Activated CD4-positive, CD25-positive, alpha-beta regulatory T cell (primary cell): ENCODE measurements around the gene MROH7.

Experiments used
- DNase-seq, 4 experiments: peaks; one replicate each; lab custom pipeline; 2025; lab: John Stamatoyannopoulos, UW

The MROH7 gene

GRCh38 chr1:54697896-54698295, 56.3 kb downstream of the MROH7 start:
- no peak for DNase-seq

GRCh38 chr1:54698346-54698745, 56.8 kb downstream of the MROH7 start:
- no peak for DNase-seq

GRCh38 chr1:54699936-54700525, 58.4 kb downstream of the MROH7 start:
- DNase-seq, result no peak

- no peak for DNase-seq
Measured at GRCh38 chr1:54701066-54701465, 59.5 kb downstream of the MROH7 start.

- DNase-seq, result no peak
Measured at GRCh38 chr1:54701996-54702395, 60.4 kb downstream of the MROH7 start.

GRCh38 chr1:54703471-54703870, 61.9 kb downstream of the MROH7 start:
- DNase-seq, result no peak

- no peak for DNase-seq
Measured at GRCh38 chr1:54705153-54705552, 63.6 kb downstream of the MROH7 start.

GRCh38 chr1:54706419-54706818, 64.8 kb downstream of the MROH7 start:
- no peak for DNase-seq

- no peak for DNase-seq
Measured at GRCh38 chr1:54708385-54708784, 66.8 kb downstream of the MROH7 start.

- no peak for DNase-seq
Measured at GRCh38 chr1:54709547-54710292, 68.1 kb downstream of the MROH7 start.

GRCh38 chr1:54710434-54710833, 68.8 kb downstream of the MROH7 start:
- DNase-seq, result no peak

- DNase-seq, result no peak
Measured at GRCh38 chr1:54710841-54711240, 69.3 kb downstream of the MROH7 start.

- no peak for DNase-seq
Measured at GRCh38 chr1:54711536-54711935, 70.0 kb downstream of the MROH7 start.

- DNase-seq, result no peak
Measured at GRCh38 chr1:54714881-54715492, 73.4 kb downstream of the MROH7 start.

GRCh38 chr1:54715493-54716298, 74.1 kb downstream of the MROH7 start, which contains the start of gene TTC4:
TSS of gene TTC4 (plus strand) at chr1:54715861. CDS start at chr1:54715909, 48 bp downstream.
- peak; percentile 72 to 75 (median 73) for DNase-seq

GRCh38 chr1:54716299-54717047, 74.9 kb downstream of the MROH7 start:
- DNase-seq, result no peak

GRCh38 chr1:54721719-54722118, 80.1 kb downstream of the MROH7 start:
- no peak for DNase-seq

GRCh38 chr1:54723985-54724384, 82.4 kb downstream of the MROH7 start:
- no peak for DNase-seq

GRCh38 chr1:54724771-54725170, 83.2 kb downstream of the MROH7 start:
- no peak for DNase-seq

GRCh38 chr1:54728027-54728426, 86.4 kb downstream of the MROH7 start:
- DNase-seq, result no peak

GRCh38 chr1:54736685-54737084, 95.1 kb downstream of the MROH7 start:
- no peak for DNase-seq

- no peak for DNase-seq
Measured at GRCh38 chr1:54738244-54738643, 96.7 kb downstream of the MROH7 start.
